Lower leg skin (tissue), 4 donors: ENCODE data around the gene CPA2. TPM values are rescaled to one million over a fixed set of nuclear protein-coding genes. Genes with fewer than 3 reads are reported as not detected.

Experiments used
- DNase-seq, 2 donors: peaks; one replicate each; pipeline ENCODE4 v3.0.0-alpha.2; 2019; ENCODE audit warnings: low spot score in 2 of 2
- H3K4me3 ChIP-seq: fragments of 200-600 bp; sonication (generic); 2 replicates; pipeline ENCODE4 v1.5.1; 2017; ENCODE audit warnings: mild to moderate bottlenecking, low read depth; ENCODE audit not compliant: poor library complexity, severe bottlenecking
- CTCF ChIP-seq, 3 donors: fragments of 450-650 bp; IDR thresholded peaks; one replicate each; pipeline ENCODE4 v1.5.1; 2016; ENCODE audit warnings: antibody characterized with exemption in 3 of 3, mild to moderate bottlenecking in 3 of 3, moderate library complexity in 2 of 3
- POLR2A ChIP-seq, 2 donors: fragments of 450-650 bp; IDR thresholded peaks; one replicate each; pipeline ENCODE4 v1.6.1; 2016 to 2017; ENCODE audit warnings: antibody characterized with exemption in 2 of 2, mild to moderate bottlenecking in 1 of 2, moderate library complexity in 1 of 2
- WGBS, 2 donors: methylation state at CpG; one replicate each; pipeline ENCODE4 v1.1.5; 2018; 5-methylcytosine and 5-hydroxymethylcytosine counted together
- intact Hi-C: fragments of 100-400 bp; cut with DNase I; formaldehyde crosslinking; loops from one replicate; pipeline ENCODE4 v1.15.0; 2023; ENCODE audit warnings: low total_unique reads
- total RNA-seq, 4 donors: library from RNA; depleted of rRNA; stranded (reverse); fragments of >200 nt; gene quantifications; one replicate each; pipeline ENCODE4 v1.1.0, GENCODE V29; 2016

Gene CPA2
- total RNA-seq, 4 donors from 2014 or later = 0.16 TPM; not detected in 3

GRCh38 chr7:130299866-130300265 lies 33.2 kb downstream of the CPA2 start:
- no peak for TF ChIP-seq CTCF (IDR thresholded peaks at IDR 0.05)
- H3K4me3 ChIP-seq = no peak overlapping the region
- 64 to 66% methylated on average over 7 of the region's 7 CpGs for WGBS, 2 donors
- intact Hi-C loops = no loop called here
- peak in 1 of 2 donors; percentile 55 for DNase-seq

GRCh38 chr7:130301501-130302020 lies 34.9 kb downstream of the CPA2 start:
- intact Hi-C loops = no loop called here
- H3K4me3 ChIP-seq = no peak overlapping the region
- TF ChIP-seq POLR2A (IDR thresholded peaks at IDR 0.05) (no peak), CTCF (IDR thresholded peaks at IDR 0.05) (no peak)
- 82 to 84% methylated on average over 8 of the region's 8 CpGs for WGBS, 2 donors
- no peak for DNase-seq

GRCh38 chr7:130302649-130303048 lies 36.0 kb downstream of the CPA2 start:
- intact Hi-C loops = no loop called here
- no peak for DNase-seq
- TF ChIP-seq CTCF (IDR thresholded peaks at IDR 0.05) (no peak), POLR2A (IDR thresholded peaks at IDR 0.05) (no peak)
- H3K4me3 ChIP-seq = no peak overlapping the region

GRCh38 chr7:130303127-130303526 lies 36.5 kb downstream of the CPA2 start:
- no peak for DNase-seq
- WGBS, 2 donors = 76 to 78% methylated on average over 2 of the region's 2 CpGs
- TF ChIP-seq CTCF (IDR thresholded peaks at IDR 0.05) = no peak
- TF ChIP-seq POLR2A (IDR thresholded peaks at IDR 0.05) = no peak
- intact Hi-C loops = no loop called here
- H3K4me3 ChIP-seq = no peak overlapping the region

GRCh38 chr7:130303551-130303950 lies 36.9 kb downstream of the CPA2 start:
- no peak for TF ChIP-seq POLR2A (IDR thresholded peaks at IDR 0.05)
- no peak for TF ChIP-seq CTCF (IDR thresholded peaks at IDR 0.05)
- no peak for DNase-seq
- intact Hi-C loops = no loop called here
- no peak overlapping the region for H3K4me3 ChIP-seq
- 80 to 83% methylated on average over 5 of the region's 5 CpGs for WGBS, 2 donors

GRCh38 chr7:130303982-130304381 lies 37.3 kb downstream of the CPA2 start:
- no peak overlapping the region for H3K4me3 ChIP-seq
- DNase-seq = no peak
- intact Hi-C loops = no loop called here
- 86 to 93% methylated on average over 5 of the region's 5 CpGs for WGBS, 2 donors
- TF ChIP-seq CTCF (IDR thresholded peaks at IDR 0.05) (no peak), POLR2A (IDR thresholded peaks at IDR 0.05) (no peak)
